Measurements from ENCODE around the gene NR3C1. TPM values are rescaled to one million over a fixed set of nuclear protein-coding genes. Genes with fewer than 3 reads are reported as not detected.

Gene NR3C1
- total RNA-seq, 4 donors from 2014 or later, result 40.4 to 55.0 (median 45.2) TPM

DNA sequence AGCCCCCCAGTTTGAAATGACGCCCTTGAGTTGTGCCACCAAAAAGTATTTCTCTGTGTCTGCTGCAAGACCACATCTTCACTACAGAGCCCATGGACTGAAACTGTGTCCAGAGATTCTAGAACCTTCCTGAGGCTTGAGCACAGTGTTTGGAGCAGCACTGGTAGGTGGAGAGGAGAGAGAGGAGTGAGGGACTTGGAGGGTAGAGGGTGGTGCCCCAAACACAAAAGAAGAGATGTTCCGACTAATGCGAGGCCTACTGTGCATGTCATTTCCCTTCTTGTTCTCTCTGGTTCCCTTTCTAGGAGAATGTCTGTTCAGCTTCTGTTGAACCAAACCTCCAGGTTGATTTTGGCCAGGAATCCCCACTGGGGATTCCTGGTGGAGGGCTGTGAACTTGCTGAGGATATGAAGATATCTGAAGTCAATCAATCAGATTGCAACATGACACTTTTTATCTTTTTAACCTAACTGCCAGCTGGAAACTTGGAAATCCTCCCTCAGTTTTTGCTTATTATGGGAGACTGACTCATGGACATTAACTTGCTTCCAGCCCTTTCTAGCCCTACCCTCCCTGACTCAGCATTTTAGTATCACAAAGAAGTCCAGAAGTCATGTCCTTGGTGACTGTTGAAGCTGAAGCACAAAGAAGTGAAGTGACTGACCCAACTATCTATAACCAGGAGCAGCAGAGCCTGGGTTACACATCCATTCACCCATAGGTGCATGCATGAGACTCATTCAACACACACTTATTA lies 154.5 kb downstream of the NR3C1 start:
- DNase-seq (ENCODE audit: low spot score in 2 of 2), result no peak
- intact Hi-C loops (cut with DNase I; ENCODE audit: low total_unique reads), result no loop called here

GRCh38 chr5:143248391-143248790 lies 155.1 kb downstream of the NR3C1 start:
- intact Hi-C loops (cut with DNase I; ENCODE audit: low total_unique reads), result no loop called here
- 83 to 84% methylated on average over 3 of the region's 3 CpGs for WGBS, 2 donors

More for the DNA sequence above, 154.5 kb downstream of the NR3C1 start:
- no peak overlapping the region for H3K4me3 ChIP-seq (ENCODE audit: low read depth, poor library complexity, severe bottlenecking)
- TF ChIP-seq POLR2A (IDR thresholded peaks at IDR 0.05), result no peak
- TF ChIP-seq, protein P1, sequence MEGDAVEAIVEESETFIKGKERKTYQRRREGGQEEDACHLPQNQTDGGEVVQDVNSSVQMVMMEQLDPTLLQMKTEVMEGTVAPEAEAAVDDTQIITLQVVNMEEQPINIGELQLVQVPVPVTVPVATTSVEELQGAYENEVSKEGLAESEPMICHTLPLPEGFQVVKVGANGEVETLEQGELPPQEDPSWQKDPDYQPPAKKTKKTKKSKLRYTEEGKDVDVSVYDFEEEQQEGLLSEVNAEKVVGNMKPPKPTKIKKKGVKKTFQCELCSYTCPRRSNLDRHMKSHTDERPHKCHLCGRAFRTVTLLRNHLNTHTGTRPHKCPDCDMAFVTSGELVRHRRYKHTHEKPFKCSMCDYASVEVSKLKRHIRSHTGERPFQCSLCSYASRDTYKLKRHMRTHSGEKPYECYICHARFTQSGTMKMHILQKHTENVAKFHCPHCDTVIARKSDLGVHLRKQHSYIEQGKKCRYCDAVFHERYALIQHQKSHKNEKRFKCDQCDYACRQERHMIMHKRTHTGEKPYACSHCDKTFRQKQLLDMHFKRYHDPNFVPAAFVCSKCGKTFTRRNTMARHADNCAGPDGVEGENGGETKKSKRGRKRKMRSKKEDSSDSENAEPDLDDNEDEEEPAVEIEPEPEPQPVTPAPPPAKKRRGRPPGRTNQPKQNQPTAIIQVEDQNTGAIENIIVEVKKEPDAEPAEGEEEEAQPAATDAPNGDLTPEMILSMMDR (IDR thresholded peaks at IDR 0.05), result no peak
- WGBS, 2 donors, result 61 to 69% methylated on average over 3 of the region's 3 CpGs

GRCh38 chr5:143247134-143247815 lies 156.2 kb downstream of the NR3C1 start:
- intact Hi-C loops (cut with DNase I; ENCODE audit: low total_unique reads), result no loop called here
- TF ChIP-seq, protein P1 (IDR thresholded peaks at IDR 0.05), result no peak
- H3K4me3 ChIP-seq (ENCODE audit: low read depth, poor library complexity, severe bottlenecking), result no peak overlapping the region
- WGBS, 2 donors, result 86 to 88% methylated on average over 1 of the region's 1 CpG
- DNase-seq (ENCODE audit: low spot score in 2 of 2), result no peak

More at GRCh38 chr5:143248391-143248790, 155.1 kb downstream of the NR3C1 start:
- DNase-seq (ENCODE audit: low spot score in 2 of 2), result no peak
- no peak for TF ChIP-seq POLR2A (IDR thresholded peaks at IDR 0.05)
- TF ChIP-seq, protein P1 (IDR thresholded peaks at IDR 0.05), result no peak
- no peak overlapping the region for H3K4me3 ChIP-seq (ENCODE audit: low read depth, poor library complexity, severe bottlenecking)

DNA sequence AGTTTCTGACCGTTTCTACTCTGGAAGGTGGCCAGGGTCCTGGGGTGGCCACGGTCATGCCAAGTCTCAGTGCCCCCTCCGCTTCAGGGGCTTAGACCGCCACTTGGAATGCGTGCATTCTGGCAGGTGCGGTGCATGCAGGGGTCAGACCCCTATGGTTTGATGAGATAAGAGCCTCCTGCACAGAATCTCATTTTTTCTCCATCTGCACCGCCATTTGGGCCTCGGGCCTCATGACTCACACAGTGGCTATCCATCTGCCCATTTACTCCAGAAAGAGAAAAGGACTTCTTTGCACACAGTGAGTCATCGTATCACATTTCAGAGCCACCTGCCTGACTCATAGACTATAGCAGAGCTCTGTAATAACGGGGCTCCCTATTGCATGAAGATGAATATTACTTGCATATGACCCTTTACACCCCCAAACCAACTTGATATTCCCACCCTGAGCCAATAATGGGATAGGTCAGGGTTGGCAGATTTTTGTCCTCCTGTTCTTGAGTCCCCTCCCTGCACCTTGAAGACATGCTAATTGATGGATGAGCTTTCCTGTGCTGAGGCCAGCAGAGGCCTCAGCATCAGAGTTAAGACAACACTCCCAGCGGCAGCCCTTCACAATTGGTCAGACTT lies 157.4 kb downstream of the NR3C1 start:
- WGBS, 2 donors, result 86 to 91% methylated on average over 11 of the region's 11 CpGs

DNA sequence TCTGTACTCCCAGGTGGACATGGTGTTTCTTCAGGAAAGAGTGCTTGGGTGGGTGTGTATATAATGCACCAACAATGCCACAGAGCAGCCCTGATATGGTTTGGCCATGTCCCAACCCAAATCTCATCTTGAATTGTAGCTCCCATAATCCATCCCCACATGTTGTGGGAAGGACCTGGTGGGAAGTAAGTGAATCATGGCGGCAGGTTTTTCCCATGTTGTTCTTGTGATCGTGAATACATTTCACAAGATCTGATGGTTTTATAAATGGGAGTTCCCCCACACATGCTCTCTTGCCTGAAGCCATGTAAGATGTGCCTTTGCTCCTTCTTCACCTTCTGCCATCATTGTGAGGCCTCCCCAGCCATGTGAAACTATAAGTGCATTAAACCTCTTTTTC lies 158.5 kb downstream of the NR3C1 start:
- no peak for DNase-seq (ENCODE audit: low spot score in 2 of 2)
- WGBS, 2 donors, result 76 to 94% methylated on average over 2 of the region's 2 CpGs
- no peak for TF ChIP-seq POLR2A (IDR thresholded peaks at IDR 0.05)
- TF ChIP-seq, protein P1 (IDR thresholded peaks at IDR 0.05), result no peak
- intact Hi-C loops (cut with DNase I; ENCODE audit: low total_unique reads), result no loop called here
- H3K4me3 ChIP-seq (ENCODE audit: low read depth, poor library complexity, severe bottlenecking), result no peak overlapping the region

More for the DNA sequence above, 157.4 kb downstream of the NR3C1 start:
- no peak overlapping the region for H3K4me3 ChIP-seq (ENCODE audit: low read depth, poor library complexity, severe bottlenecking)
- TF ChIP-seq, protein P1 (IDR thresholded peaks at IDR 0.05), result no peak
- no peak for TF ChIP-seq POLR2A (IDR thresholded peaks at IDR 0.05)
- no peak for DNase-seq (ENCODE audit: low spot score in 2 of 2)
- intact Hi-C loops (cut with DNase I; ENCODE audit: low total_unique reads), result no loop called here
